Activated CD4-positive, alpha-beta T cell treated with anti-CD3 and anti-CD28 coated beads for 1 hour (primary cell): ENCODE results near the gene ZNF658.
"Not testable (repeated sequence)": the region's sequence is repeated elsewhere in the genome, so short reads cannot be mapped to it uniquely, and the experiment has no call there.

Experiments used
- DNase-seq: peaks from one replicate; pipeline ENCODE4 v3.0.0-alpha.2; 2020

The ZNF658 gene

GRCh38 chr9:66900490-66901131, at the start of gene ZNF658:
Gene ZNF658, plus strand, starts transcription at chr9:66900725. Its CDS starts 2,837 bp downstream, at chr9:66903562.
- DNase-seq = peak; percentile 52

DNA sequence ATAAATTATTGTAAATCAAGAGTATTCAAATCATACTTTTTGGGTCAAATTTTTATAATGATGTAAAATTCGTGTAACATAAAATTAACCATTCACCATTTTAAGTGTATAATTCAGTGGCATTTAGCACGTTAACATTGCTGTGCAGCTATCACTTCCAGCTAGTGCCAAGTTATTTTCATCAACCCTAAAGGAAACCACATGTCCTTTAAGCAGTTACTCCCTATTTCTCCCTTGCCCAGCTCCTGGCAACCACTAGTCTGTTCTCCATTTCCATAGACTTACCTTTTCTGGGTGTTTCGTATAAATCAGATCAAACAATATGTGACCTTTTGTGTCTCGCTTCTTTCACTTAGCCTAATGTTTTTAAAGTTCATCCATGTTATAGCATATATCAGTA, 38.8 kb upstream of the ZNF658 start:
- DNase-seq = not testable (repeated sequence)

DNA sequence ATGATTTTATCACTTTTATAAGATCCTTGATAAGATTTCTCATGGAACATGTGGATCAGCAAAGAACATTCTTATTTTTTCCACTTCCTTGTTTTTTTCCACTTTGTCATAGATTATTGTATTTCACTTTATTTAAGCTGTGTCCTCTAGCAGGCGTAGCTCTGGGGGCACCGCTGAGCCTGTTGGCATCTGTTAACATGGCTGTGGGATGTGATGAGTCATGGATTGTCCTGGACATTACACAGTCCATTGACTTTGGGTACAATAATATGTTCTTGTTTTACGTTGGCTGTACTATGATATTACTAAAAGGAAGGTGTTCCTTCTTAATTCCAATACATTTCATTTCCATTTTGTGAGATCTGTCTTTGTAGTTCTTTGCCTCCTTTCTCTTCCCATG, 31.9 kb upstream of the ZNF658 start:
- DNase-seq = not testable (repeated sequence)

DNA sequence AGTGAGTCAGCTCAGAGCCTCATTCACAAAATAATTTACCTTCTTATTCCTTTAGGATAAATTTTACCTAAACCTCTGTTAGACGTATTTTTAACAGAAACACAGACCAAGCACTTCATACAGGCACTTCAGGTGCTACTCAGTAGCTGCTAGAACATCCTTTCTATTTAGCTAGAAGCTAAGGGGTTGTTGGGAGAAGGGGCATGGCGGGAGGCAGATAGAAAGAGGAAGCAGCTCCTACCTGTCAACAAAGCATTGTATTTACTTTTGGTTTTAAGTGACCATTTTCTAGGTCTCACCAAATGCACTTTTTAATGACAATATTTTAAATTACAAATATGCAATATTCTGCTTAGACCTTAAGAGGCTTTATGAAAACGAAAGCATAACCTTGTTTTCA, 19.9 kb upstream of the ZNF658 start:
- not testable (repeated sequence) for DNase-seq

GRCh38 chr9:66881847-66882246, 18.7 kb upstream of the ZNF658 start:
- not testable (repeated sequence) for DNase-seq

DNA sequence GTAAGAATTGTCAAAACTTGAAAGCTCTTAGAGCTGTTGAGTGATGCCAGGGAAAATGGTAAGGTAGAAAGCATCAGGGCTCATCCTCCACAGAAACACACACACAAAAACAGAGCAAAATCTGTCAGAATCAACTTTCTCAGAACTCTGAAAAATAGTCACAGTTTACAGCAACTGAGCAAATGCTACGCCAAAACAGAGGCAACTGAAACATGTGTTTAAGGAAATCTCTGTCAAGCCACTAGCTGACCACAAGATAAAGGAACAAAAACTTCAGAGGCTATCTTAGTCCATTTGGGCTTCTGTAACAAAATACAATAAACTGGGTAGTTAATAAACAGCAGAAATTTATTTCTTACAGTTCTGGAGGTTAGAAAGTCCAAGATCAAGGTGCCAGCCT, 10.2 kb upstream of the ZNF658 start:
- DNase-seq = not testable (repeated sequence)

GRCh38 chr9:66901141-66901540, 616 bp downstream of the ZNF658 start:
- DNase-seq = not testable (repeated sequence)

- DNase-seq = not testable (repeated sequence)
Observed at GRCh38 chr9:66909560-66909959, 9.0 kb downstream of the ZNF658 start.

DNA sequence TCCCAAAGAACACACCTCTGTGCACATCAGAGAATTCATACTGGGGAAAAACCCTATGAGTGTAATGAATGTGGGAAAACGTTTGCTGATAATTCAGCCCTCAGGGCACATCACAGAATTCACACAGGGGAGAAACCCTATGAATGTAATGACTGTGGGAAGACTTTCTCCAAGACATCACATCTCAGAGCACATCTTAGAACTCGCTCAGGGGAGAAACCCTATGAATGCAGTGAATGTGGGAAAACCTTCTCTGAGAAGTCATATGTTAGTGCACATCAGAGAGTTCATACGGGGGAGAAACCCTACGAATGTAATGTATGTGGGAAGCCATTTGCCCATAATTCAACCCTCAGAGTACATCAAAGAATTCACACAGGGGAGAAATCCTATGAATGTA, 19.5 kb downstream of the ZNF658 start:
- not testable (repeated sequence) for DNase-seq

GRCh38 chr9:66936194-66936870, 35.8 kb downstream of the ZNF658 start:
- DNase-seq = not testable (repeated sequence)

- DNase-seq = not testable (repeated sequence)
Observed at GRCh38 chr9:66937662-66938061, 37.1 kb downstream of the ZNF658 start.

GRCh38 chr9:66938322-66938721, 37.8 kb downstream of the ZNF658 start:
- not testable (repeated sequence) for DNase-seq

GRCh38 chr9:66939878-66940830, 39.6 kb downstream of the ZNF658 start:
- DNase-seq = not testable (repeated sequence)

GRCh38 chr9:66942400-66943155, 42.1 kb downstream of the ZNF658 start:
- not testable (repeated sequence) for DNase-seq

DNA sequence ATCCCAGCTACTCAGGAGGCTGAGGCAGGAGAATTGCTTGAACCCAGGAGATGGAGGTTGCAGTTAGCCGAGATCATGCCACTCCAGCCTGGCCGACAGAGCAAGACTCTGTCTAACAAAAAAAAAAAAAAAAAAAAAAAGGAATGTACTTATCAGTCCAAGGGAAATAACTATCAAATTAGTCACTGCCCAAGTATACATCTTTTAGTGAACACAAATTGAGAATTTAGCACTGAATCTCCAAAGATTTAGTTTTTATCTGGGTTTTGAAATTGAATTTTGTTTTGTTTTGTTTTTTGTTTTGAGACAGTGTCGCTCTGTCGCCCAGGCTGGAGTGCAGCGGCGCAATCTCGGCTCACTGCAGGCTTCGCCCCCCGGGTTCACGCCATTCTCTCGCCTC, 52.1 kb downstream of the ZNF658 start:
- not testable (repeated sequence) for DNase-seq
